GM20431 (cell line): Measurements from ENCODE around the gene CYP3A4.
"Not testable (repeated sequence)": the region's sequence is repeated elsewhere in the genome, so short reads cannot be mapped to it uniquely, and the experiment has no call there.

Experiments
- in situ Hi-C: fragments of 300-500 bp; cut with MseI, MboI; formaldehyde crosslinking; loops from one replicate; pipeline ENCODE4 v1.15.0; 2020; ENCODE audit warnings: low sequenced_read_pairs; ENCODE audit not compliant: unreplicated experiment

The CYP3A4 gene

DNA sequence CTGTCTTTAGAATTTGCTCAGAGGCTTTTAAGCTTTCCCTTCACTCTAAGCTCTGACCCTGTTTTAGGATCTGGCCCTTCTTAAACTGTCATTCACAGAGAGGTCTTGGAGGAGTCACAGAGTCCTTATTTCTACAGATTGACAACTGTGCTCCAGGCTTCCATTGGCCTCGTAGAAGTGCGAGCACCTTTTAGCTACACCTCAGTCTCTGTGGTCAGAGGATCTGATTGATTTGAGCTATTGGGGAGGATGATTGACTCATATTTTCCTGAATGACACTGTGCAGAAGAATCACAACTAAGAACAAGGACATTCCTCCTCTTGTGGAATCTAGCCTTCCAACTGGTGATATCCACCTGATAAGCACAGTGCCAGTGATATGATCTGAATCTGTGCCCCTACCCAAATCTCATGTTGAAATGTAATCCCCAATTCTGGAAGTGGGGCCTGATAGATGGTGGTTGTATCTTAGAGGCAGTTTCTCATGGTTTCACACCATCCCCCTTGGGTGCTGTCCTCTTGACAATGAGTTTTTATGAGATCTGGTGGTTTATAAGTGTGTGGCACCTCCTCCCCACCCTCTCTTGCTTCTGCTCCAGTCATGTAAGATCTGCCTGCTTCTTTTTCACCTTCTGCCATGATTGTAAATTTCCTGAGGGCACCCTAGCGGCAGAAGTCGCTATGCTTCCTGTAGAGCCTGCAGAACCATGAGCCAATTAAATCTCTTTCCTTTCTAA is 52.2 kb downstream of the CYP3A4 start:
- in situ Hi-C loops: no loop called here

DNA sequence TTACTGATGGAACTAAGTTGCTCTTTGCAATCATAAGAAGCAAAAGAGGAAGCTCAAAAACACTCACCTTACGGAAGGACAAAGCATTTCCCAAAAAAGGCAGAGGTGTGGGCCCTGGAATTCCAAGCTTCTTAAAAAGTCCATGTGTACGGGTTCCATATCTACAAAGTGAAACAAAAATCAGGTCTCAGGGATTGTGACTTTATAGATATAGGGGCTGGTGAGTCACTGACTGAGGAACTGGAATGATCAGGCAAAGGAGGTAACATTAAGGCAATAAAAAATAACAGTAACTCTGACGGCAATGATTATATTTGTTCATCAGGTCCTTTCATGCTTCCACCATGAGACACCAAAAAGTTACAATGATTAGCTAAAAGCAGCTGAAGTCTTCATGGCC is 53.0 kb downstream of the CYP3A4 start:
- in situ Hi-C loops: no loop called here

DNA sequence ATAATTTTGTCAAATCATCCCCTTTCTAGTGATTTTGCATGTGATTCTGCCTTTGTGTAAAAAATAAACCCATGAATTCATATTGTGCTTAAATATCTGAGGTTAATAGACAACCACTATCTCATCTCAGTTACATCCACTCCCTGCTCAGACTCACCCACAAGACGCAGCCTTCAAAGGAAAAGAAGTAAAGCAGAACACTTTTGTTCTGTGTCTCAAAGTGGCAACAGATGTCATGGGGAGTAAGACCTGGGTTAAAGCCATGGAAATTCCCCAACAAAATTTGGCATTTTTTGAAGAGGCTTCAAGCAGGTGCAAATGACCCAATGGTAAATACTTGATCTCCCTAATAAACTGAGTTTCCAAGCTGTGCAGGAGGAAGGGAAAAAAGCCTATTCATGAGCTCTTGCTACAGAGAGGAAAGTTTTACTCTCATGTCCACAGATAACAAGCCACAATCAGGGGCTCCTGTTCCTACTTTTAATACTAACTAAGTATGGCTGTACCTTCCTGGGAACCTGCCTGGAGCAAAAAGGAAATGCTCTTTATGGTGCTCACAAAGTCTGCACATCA is 53.7 kb downstream of the CYP3A4 start:
- in situ Hi-C loops: no loop called here

DNA sequence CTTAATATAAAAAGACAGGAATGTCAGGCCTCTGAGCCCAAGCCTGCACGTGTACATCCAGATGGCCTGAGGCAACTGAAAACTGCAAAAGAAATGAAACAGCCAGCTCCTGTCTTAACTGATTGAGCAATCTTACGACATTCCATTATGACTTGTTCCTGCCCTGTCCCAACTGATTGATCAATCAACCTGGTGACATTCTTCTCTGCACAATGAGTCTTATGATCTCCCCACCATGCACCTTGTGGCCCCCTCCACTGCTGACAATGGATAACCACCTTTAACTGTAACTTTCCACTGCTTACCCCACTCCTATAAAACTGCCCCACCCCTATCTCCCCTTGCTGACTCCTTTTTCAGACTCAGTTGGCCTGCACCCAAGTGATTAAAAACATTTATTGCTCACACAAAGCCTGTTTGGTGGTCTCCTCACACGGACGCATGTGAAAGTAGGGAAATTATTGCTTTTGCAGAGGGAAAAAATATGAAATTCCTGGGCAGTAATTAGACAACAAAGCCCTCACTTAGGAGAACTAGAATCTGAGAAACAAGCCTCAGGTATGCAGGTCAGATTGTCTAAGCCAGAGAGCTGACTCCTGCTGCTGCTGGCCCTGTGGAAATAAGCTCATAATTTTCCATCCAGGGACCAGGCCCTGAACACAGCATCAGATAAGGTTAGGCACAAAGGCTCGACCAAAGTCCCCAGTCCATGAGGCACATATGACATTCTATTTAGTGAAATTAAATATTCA is 54.3 kb downstream of the CYP3A4 start:
- in situ Hi-C loops: no loop called here

DNA sequence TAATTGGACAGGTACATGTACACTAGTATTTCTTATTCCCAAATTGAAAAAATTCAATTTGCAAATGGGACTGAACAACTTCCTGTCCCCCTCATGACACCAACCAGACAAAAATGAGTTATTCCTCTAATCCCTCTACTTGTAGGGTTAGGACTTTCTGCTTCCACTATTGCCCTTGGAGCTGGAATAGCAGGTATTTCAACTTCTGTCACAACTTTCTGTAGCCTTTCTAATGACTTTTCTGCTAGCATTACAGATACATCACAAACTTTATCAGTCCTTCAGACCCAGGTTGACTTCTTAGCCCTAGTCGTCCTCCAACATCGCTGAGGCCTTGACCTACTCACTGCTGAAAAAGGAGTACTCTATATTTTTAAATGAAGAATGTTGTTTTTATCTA is 55.4 kb downstream of the CYP3A4 start:
- in situ Hi-C loops: no loop called here

DNA sequence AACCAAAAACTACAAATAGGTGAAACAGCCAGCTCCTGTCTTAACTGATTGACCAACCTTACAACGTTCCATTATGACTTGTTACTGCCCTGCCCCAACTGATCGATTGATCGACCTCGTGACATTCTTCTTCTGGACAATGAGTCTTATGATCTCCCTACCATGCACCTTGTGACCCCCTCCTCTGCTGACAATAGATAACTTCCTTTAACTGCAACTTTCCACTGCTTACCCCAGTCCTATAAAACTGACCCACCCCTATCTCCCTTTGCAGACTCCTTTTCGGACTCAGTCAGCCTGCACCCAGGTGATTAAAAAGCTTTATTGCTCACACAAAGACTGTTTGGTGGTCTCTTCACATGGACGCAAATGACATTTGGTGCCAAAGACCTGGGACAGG is 60.8 kb downstream of the CYP3A4 start:
- in situ Hi-C loops: not testable (repeated sequence)

DNA sequence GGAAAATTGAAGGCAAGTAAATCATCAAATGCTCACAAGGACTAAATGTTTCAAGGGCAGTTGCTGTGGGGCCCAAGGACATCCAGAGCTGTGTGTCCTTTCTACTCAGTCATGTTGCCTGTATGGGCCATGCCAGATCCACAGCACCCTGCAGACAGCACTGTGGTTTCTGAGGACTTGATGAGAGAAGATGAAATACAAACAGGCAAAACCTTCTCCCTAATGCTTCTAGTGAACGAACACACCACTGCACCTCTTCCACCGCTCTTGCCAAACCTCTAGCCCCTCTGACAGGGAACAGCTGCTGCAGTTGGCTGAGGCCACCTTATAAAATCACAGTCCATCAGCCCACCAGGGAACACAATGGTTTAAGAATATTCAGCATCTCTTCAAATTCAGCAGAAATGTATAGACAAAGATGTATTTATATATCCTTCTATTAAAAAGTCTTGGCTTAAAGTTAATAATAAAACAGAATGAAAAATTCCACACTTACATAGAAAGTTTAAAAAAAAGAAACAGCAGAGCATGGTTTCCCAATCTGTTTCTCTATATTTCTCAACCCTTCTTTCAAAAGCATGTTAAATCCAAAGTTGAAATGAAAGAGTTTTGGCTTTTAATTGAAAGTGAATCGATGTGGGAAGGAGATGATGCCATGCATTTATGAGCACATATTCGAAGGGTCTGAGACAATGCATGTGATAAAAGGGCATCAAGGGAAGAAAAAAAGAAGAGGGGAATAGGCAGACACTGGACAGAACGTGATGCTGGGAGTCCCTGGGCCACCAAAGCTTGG is 63.0 kb downstream of the CYP3A4 start:
- in situ Hi-C loops: no loop called here

DNA sequence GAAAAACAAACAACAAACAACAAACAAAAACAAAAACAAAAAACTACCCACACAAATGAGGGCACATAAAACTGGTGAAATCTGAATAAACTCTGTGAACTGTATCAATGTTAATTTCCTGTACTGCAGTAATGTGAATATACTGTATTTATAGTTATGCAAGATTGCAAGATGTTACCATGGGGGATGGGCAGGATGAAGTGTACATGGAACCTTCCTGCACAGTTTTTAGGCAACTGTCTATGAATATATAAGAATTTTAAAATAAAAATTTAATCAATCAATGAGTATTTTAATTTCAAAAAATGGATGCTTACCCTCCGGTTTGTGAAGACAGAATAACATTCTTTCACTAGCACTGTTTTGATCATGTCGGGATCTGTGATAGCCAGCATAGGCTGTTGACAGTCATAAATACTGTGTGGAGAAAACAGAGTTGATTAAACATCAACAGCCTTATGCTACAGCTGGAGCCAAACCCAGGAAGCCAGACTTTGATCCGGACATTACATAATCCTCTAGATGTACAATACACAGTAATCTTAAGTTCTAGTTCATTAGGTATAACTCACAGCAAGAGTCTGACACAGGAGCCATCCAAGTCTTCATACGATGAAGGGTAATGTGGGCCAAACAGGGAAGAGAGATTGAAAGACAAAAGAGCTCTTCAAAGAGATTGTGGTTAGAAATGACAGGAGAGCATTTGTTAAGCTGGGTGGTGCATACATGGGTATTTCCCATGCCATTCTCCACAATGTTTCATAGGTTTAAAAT is 63.8 kb downstream of the CYP3A4 start:
- in situ Hi-C loops: no loop called here

DNA sequence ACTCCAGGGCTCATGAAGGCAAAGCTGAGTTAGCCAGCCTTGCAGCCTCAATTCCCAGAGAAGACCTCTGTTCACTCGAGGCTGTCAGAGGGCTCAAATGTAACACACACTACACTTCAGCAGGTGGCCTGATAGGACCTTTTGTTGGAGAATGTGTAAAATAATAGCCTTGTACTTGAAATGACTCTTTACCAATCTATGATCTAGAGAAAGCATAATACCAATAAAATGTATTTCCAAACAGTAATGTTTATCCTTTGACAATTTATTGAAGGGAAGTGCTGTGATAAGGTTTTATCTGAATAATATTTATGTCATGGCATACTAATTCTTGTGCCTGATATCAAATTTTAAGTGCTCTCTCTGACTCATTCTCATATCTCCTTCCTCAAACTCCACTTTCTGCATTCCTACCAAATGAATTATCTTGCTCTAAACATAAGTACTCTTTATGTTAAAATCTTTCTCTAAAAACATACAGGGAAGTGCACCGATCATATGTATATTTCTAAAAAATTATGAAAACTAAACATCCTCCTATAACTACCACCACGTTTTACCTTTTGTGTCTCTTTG is 69.9 kb downstream of the CYP3A4 start:
- in situ Hi-C loops: no loop called here

DNA sequence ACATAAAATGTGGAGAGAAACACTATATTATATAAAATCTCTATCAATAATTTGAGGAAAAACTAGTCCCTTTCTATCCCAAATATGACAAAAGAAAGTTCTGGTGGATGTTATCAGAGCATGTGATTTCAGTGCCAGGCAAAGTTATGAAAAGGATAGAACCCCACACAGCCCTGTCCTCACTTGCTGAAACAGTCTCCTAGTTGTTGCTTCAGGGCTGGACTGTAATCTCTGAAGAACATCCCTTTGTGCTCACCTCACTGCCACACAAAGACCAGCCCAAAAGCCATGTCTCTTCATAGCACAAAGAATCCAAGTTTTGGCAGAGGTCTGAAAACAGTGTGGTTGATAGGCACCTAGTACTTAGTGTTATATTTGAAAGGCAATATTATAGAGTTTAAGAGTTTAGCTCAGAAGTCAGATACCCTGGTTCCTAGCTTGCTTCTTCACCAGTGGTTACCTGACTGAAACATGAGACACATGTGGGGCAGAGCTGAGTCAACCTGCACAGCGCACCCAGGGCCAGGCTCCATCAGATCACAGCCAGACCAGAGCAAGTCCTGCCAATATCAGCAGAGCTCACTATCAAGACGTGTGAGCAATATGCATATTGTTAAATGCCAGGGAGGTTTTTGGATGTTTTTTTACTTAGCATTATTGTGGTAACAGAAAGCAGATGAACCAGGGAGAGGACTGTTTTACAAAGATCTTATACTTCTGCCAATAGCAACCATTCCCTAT is 74.0 kb downstream of the CYP3A4 start:
- in situ Hi-C loops: no loop called here

DNA sequence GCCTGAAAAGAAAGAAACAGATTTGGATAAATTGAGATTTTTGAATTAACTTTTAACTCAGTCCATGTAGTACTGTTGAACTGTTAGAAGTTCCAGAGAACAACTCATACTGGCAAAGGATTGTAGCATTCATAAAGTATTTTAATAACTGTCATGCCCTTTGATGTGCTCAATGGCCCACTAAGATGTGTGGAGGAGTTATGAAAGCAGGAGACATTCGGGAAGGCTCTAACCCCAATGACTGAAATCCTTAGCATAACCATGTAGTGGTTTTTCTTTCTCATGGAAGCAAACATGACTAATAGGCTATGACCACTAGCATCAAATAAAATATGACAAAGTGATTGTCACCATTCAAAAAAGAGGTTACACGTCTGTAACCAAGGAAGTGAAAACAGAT is 74.7 kb downstream of the CYP3A4 start:
- in situ Hi-C loops: no loop called here

DNA sequence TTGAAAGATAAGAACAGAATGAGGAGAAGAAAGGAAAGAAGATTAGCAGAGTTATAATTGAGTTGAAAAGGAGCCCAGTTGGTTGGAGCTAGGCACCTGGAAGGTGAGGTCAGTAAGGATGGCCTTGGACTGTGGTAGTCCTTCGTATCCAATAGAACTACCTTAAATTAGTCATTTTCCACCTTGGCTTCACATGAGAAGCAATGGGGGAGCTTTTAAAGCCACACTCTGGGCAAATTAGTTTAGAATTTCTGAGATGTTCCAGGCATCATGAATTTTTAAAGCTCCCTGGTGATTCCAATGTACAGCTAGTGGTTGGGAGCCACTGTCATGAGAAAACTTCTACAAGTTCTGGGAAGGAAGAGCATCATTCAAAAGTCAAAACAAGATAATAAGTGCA is 76.9 kb downstream of the CYP3A4 start:
- in situ Hi-C loops: no loop called here
